Measurements from ENCODE around the gene SCT. TPM values are rescaled to one million over a fixed set of nuclear protein-coding genes. Genes with fewer than 3 reads are reported as not detected.

The SCT gene
- total and polyA plus RNA-seq, 4 donors, result not detected

DNA sequence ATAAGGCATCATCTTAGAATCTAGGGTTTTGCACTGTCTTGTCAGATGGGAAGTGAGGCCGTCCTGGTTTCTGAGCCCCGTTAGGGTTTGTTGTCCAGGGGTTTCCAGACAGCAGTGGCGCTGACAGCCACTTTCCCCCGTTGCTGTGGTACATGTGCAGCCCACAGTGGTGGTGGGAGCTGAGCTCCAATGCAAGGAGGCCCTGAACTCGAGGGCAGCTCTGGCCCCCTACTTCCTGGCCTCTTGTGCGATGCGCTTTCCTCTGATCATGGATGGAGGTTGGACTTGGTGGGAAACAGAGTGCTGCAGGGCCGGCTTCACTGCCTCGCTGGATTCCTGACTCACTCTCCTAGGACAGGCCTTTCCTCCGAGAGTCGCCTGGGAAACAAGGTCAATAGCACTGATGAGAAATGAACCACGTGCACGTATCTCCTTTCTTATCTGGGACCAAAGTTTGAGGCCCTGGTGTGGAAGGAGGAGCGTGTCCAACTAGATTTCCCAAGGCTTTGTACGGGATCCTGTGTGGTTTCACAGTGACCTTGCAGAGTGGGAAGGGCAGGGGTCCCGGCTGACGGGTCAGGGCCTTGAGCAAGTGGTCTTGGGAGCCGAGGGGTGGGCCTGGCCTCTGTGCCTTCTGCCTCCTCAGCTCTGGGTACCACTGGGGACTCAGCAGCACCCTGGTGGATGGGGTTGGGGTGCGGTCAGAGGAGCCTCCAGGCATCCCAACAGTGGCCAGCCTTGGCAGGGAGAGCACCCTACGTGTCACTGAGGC lies 47.0 kb downstream of the SCT start (continued):
- TF ChIP-seq, protein P1, sequence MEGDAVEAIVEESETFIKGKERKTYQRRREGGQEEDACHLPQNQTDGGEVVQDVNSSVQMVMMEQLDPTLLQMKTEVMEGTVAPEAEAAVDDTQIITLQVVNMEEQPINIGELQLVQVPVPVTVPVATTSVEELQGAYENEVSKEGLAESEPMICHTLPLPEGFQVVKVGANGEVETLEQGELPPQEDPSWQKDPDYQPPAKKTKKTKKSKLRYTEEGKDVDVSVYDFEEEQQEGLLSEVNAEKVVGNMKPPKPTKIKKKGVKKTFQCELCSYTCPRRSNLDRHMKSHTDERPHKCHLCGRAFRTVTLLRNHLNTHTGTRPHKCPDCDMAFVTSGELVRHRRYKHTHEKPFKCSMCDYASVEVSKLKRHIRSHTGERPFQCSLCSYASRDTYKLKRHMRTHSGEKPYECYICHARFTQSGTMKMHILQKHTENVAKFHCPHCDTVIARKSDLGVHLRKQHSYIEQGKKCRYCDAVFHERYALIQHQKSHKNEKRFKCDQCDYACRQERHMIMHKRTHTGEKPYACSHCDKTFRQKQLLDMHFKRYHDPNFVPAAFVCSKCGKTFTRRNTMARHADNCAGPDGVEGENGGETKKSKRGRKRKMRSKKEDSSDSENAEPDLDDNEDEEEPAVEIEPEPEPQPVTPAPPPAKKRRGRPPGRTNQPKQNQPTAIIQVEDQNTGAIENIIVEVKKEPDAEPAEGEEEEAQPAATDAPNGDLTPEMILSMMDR (IDR thresholded peaks at IDR 0.05; ENCODE audit: low read depth, low read length, missing input control), result no peak
- TF ChIP-seq HNF4A (conservative IDR thresholded peaks at IDR 0.05), result peak; percentile 73 to 94
- TF ChIP-seq EGR1 (IDR thresholded peaks at IDR 0.05; ENCODE audit: low read depth in 2 of 2), result peak in 1 of 2 donors; percentile 32
- TF ChIP-seq FOXA1 (IDR thresholded peaks at IDR 0.05), result no peak
- peak; percentile 54 for TF ChIP-seq FOXA2 (IDR thresholded peaks at IDR 0.05)
- peak; percentile 77 to 96 for TF ChIP-seq RXRA (IDR thresholded peaks at IDR 0.05)

DNA sequence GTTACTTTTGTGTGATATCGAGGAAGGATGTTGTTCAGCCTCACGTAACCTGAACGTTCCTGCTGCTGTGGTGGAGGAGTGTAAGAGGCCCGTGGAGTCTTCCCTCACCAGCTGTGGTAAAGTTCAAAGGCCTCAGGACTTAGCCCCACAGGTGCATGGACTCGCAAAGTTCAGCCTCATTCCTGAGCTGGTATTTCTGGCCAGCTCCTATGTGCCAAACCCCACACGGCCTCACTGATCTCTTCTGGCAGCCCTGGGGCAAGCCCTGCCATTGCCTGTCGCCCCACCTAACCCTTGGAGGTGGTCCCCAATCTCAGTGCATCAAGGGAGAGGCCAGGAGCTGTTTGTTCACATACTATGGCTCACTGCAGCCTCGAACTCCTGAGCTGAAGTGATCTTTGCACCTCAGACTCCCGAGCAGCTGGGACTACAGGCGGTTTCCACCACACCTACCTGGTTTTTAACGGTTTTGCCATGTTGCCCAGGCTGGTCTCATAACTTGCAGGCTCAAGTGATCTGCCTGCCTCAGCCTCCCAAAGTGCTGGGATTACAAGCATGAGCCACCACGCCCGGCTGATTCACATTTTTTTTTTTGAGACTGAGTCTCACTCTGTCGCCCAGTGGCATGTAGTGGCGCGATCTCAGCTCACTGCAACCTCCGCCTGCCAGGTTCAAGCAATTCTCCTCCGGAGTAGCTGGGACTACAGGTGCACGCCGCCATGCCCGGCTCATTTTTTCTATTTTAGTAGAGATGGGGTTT lies 48.5 kb downstream of the SCT start:
- peak overlapping the region; percentile 72 to 73 for H3K27ac ChIP-seq (ENCODE audit: low read depth in 1 of 2, low read length in 2 of 2)
- peak overlapping the region in 1 of 2 donors; percentile 81 for H3K9ac ChIP-seq (ENCODE audit: low read depth in 1 of 2, low read length in 2 of 2)
- no peaks in the 10 kb centered on the region for H3K27me3 ChIP-seq (ENCODE audit: control insufficient read depth in 4 of 4, insufficient read depth in 4 of 4, low read length in 3 of 4)
- 57% methylated on average over 21 of the region's 21 CpGs for WGBS
- H3K9me3 ChIP-seq (ENCODE audit: control insufficient read depth in 4 of 4, low read length in 3 of 4), result no peaks in the 10 kb centered on the region
- H3K36me3 ChIP-seq (ENCODE audit: control insufficient read depth in 4 of 4, insufficient read depth in 3 of 4, low read depth in 1 of 4, low read length in 3 of 4), result peaks cover 0 to 7% (median 5%) of the 10 kb centered on the region in 4 donors
- H3K4me1 ChIP-seq (ENCODE audit: control insufficient read depth in 4 of 4, insufficient read depth in 4 of 4, low read length in 3 of 4), result peaks cover 23 to 66% (median 52%) of the 10 kb centered on the region in 4 donors
- no peak for DNase-seq (ENCODE audit: low spot score)
- H3K4me3 ChIP-seq (ENCODE audit: low read depth in 1 of 3, low read length in 3 of 3), result peak overlapping the region; percentile 53 to 98 (median 86)
- TF ChIP-seq FOXA1 (IDR thresholded peaks at IDR 0.05), result no peak
- TF ChIP-seq JUND (IDR thresholded peaks at IDR 0.05), result peak in 1 of 2 donors; percentile 68
- TF ChIP-seq HNF4A (conservative IDR thresholded peaks at IDR 0.05), result peak; percentile 98 to 99
- TF ChIP-seq TAF1 (conservative IDR thresholded peaks at IDR 0.05), result no peak
- peak; percentile 90 for TF ChIP-seq HNF4G (IDR thresholded peaks at IDR 0.05)
- TF ChIP-seq, protein P2, sequence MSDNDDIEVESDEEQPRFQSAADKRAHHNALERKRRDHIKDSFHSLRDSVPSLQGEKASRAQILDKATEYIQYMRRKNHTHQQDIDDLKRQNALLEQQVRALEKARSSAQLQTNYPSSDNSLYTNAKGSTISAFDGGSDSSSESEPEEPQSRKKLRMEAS (IDR thresholded peaks at IDR 0.05), result peak; percentile 48
- no peak for TF ChIP-seq YY1 (IDR thresholded peaks at IDR 0.05)
- TF ChIP-seq RXRA (IDR thresholded peaks at IDR 0.05), result peak; percentile 96
- TF ChIP-seq, protein P3, sequence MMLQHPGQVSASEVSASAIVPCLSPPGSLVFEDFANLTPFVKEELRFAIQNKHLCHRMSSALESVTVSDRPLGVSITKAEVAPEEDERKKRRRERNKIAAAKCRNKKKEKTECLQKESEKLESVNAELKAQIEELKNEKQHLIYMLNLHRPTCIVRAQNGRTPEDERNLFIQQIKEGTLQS (IDR thresholded peaks at IDR 0.05), result peak; percentile 16
- TF ChIP-seq, protein P4, sequence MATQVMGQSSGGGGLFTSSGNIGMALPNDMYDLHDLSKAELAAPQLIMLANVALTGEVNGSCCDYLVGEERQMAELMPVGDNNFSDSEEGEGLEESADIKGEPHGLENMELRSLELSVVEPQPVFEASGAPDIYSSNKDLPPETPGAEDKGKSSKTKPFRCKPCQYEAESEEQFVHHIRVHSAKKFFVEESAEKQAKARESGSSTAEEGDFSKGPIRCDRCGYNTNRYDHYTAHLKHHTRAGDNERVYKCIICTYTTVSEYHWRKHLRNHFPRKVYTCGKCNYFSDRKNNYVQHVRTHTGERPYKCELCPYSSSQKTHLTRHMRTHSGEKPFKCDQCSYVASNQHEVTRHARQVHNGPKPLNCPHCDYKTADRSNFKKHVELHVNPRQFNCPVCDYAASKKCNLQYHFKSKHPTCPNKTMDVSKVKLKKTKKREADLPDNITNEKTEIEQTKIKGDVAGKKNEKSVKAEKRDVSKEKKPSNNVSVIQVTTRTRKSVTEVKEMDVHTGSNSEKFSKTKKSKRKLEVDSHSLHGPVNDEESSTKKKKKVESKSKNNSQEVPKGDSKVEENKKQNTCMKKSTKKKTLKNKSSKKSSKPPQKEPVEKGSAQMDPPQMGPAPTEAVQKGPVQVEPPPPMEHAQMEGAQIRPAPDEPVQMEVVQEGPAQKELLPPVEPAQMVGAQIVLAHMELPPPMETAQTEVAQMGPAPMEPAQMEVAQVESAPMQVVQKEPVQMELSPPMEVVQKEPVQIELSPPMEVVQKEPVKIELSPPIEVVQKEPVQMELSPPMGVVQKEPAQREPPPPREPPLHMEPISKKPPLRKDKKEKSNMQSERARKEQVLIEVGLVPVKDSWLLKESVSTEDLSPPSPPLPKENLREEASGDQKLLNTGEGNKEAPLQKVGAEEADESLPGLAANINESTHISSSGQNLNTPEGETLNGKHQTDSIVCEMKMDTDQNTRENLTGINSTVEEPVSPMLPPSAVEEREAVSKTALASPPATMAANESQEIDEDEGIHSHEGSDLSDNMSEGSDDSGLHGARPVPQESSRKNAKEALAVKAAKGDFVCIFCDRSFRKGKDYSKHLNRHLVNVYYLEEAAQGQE (IDR thresholded peaks at IDR 0.05), result no peak
- TF ChIP-seq FOXA2 (IDR thresholded peaks at IDR 0.05), result no peak
- TF ChIP-seq EGR1 (IDR thresholded peaks at IDR 0.05; ENCODE audit: low read depth in 2 of 2), result no peak
- TF ChIP-seq SP1 (IDR thresholded peaks at IDR 0.05), result peak; percentile 67
- peak; percentile 75 for TF ChIP-seq NR2F2 (IDR thresholded peaks at IDR 0.05)
